GM12864 (cell line): ENCODE measurements around the gene RFX2.

Experiments
- DNase-seq: peaks from one replicate; pipeline ENCODE4 v3.0.0-alpha.2; 2011; ENCODE audit warnings: low read depth
- H3K4me3 ChIP-seq: 2 replicates; pipeline ENCODE4 v1.5.1; 2011; ENCODE audit warnings: mild to moderate bottlenecking, low read depth, low read length, control low read depth
- TF ChIP-seq, protein P1 (sequence below): IDR thresholded peaks from 2 replicates; pipeline ENCODE4 v1.5.1; 2011; ENCODE audit warnings: low read depth, mild to moderate bottlenecking, moderate library complexity, low read length, control low read depth, inconsistent platforms; ENCODE audit errors: missing control alignments

The RFX2 gene

GRCh38 chr19:6065685-6066374 is 44.5 kb downstream of the RFX2 start:
- H3K4me3 ChIP-seq: no peak overlapping the region
- TF ChIP-seq, protein P1, sequence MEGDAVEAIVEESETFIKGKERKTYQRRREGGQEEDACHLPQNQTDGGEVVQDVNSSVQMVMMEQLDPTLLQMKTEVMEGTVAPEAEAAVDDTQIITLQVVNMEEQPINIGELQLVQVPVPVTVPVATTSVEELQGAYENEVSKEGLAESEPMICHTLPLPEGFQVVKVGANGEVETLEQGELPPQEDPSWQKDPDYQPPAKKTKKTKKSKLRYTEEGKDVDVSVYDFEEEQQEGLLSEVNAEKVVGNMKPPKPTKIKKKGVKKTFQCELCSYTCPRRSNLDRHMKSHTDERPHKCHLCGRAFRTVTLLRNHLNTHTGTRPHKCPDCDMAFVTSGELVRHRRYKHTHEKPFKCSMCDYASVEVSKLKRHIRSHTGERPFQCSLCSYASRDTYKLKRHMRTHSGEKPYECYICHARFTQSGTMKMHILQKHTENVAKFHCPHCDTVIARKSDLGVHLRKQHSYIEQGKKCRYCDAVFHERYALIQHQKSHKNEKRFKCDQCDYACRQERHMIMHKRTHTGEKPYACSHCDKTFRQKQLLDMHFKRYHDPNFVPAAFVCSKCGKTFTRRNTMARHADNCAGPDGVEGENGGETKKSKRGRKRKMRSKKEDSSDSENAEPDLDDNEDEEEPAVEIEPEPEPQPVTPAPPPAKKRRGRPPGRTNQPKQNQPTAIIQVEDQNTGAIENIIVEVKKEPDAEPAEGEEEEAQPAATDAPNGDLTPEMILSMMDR: no peak
- DNase-seq: no peak

DNA sequence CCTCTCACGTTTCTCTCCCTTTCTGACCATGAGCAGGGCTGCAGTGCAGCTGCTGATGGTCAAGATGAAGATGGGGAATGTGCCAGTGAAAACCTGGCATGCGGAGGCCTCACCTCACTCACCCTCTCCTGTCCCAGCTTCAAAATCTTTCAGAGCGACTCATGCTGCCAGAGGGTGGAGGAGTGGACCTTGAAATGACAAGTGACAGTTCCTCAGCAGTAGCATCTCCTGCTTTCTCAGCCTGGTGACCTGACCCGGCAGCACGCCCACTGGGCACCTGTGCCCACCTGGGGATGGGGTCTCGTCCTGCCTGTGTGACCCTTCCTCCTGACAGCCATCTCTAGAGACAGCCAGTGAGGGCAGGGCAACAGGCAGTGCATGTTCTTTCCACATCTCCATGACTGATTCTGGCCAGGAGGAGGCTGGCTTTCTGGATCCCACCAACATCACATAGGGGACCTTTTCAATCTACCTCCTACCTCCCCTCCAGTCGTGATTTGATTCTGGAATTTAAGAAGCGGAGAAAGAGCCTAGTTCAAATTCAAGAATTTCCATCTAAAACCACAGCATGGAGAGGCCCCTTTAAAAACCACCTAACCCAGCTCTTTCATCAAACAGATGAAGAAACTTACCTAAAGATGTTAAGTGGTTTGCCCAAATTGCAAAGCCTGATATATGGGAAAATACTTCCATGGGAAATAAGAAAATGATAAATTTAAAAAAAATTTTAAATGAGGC is 45.8 kb downstream of the RFX2 start:
- TF ChIP-seq, protein P1: no peak
- no peak for DNase-seq
- no peak overlapping the region for H3K4me3 ChIP-seq

DNA sequence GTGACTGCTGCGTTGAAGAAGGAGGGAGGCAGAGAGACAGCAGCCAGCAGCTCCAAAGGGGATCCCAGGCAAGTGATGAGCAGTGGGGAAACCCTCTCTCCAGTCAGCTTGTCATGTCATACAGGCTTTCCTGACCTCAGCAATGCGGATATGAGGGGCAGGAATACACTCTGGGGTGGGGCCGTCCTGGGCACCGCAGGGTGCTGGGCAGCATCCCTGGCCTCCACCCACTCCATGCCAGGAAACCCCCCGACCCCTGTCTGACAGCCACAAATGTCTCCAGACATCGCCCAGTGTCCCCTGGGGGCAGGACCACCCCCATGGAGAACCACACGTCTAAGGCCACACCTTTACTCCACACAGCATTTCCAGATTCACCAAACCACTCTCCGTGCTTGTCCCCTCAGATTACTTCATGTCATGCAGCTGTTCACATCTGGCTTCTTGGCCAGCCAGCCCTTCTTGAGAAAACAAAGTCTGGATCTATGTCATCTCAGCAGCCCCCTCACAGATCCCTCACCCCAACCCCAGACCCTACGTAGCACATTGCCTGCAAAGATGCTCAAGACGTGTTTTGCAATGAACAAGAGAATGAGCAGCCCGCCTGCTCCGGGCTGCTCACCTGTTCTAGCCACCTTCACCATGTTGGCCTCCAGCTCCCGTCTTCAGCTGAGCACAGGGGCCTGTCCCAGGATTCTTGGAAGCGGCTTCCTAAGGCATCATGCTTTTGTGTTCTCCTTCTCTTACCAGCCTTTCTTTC is 46.5 kb downstream of the RFX2 start:
- TF ChIP-seq, protein P1: no peak
- no peak overlapping the region for H3K4me3 ChIP-seq
- DNase-seq: no peak

GRCh38 chr19:6062961-6063575 is 47.2 kb downstream of the RFX2 start:
- TF ChIP-seq, protein P1: no peak
- no peak overlapping the region for H3K4me3 ChIP-seq
- DNase-seq: no peak

DNA sequence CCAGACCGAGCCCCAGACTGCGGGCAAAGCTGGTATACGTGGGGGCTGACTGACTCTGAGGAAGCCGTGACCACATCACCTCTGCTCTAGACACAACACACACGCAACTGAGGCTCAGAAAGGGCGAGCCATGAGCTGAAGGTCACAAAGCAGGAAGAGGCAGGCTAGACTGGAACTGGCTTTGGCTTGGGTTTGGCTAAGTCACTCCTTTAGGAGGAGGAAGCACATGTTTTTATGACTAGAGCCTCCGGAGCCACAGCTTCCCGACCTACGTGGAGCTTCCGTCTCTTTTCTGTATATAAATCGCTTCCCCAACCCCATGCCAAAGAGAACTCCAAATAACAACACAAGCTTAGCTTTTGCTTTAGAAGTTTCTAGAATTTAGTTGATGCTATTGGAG is 48.0 kb downstream of the RFX2 start:
- H3K4me3 ChIP-seq: no peak overlapping the region
- no peak for DNase-seq
- TF ChIP-seq, protein P1: no peak

DNA sequence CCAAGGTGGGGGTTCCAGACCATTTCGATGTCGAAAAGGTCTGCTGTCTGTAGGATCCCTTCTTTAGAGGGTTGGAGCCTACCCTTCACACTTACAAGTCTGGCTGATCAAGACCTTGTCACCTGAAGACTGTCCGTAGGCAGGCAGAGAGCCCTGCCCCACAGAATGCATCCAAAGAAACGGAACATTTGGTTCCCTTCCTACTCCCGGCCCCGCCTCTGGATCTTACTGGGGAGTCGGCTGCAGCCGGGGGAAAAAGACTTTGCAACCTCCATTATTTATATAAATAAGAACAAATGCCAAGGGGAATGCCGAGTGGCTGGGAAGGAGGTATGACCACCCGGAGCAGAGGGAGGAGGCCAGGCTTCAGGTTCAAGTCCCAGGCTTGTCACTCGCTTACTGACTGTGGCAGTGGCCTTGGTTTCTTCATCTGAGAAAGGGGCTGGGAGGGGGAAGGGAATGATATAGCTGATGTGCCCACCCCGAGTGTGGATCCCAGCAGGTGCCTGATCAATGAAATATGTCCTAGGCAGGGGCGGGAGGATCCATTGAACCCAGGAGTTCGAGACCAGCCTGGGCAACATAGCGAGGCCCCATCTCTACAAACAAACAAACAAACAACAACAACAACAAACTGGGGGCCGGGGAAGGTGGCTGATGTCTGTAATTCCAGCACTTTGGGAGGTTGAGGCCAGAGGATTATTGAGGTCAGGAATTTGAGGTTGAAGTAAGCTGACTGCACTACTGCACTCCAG is 48.7 kb downstream of the RFX2 start:
- H3K4me3 ChIP-seq: no peak overlapping the region
- no peak for DNase-seq
- TF ChIP-seq, protein P1: no peak
